NCI-H446 (cell line): ENCODE data around the gene SYT7.

Experiments used
- DNase-seq, 2 experiments: peaks; one replicate each; lab custom pipeline; 2025; lab: John Stamatoyannopoulos, UW

Gene SYT7

DNA sequence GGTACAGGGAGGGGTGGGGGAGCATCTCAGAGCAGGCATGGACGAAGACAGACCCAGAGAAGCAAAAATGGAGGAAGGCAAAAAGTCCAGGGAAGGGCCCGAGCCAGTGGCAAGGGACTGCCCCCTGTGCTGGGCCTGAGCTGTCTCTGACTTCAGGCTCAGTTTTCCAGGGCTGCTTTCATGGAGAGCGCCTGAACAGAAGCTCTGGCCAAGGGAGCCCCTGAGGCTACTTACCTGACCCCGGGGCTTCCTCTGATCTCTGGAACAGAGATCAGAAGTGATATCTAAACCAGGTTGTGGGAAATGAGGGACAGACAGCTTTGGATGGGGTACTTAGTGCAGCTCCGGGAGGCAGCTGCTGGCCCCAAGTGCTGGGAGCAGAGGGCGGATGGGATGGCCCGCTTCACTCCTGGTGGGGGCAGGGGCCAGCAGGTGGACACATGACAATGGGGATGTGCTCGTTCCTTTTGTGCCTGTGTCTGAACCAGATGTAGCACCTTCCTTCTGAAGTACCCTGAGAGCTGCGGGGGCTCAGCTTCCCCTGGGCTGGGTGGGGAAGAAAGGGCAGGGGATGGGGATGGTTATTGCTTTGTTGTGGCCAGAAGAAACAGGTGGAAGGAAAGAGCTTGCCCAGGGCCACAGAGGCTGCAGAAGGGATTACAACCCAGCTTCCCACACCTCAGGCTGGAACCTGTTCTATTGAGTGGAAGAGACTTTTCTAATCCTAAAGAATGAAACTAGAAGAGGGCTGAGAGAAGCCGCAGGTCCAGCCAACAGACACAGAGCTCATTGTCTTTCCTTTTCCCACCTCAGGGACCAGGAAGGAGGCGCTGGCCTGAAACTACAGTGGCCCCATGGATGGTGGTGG lies 66.6 kb downstream of the SYT7 start:
- DNase-seq, result no peak

DNA sequence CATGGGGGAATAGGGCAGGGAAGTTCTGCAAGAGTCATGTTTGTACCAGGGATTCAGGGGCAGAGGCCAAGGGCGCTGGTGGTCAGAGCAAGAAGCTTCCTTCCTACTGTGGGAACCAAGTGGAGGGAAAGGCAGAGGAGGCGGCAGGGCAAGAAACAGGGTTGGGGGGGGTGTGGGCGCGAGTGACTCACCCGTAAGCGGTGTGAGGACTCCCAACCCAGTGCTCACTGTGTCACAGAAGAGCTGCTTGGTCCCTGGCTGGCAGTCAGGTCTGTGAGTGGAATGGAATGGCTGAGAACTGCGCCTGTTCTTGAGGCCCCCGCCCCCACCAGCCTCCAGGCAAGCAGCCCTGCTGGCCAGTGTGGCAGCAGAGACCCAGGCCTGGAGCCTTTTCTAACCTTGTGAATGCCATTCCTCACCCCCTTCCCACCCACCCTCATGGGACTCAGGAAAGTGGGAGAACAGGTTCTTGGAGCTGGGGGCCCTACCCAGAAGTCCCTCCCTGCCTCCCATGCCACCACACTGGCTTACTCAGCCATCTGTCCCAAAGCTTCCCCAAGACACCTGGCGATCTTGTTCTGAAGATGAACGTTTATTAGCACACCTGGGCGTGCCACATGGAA lies 67.6 kb downstream of the SYT7 start:
- no peak for DNase-seq

- DNase-seq, result no peak
Observed at GRCh38 chr11:61512435-61512834, 68.4 kb downstream of the SYT7 start.

- DNase-seq, result no peak
Observed at GRCh38 chr11:61511383-61511782, 69.5 kb downstream of the SYT7 start.

- no peak for DNase-seq
Observed at GRCh38 chr11:61510974-61511373, 69.9 kb downstream of the SYT7 start.

DNA sequence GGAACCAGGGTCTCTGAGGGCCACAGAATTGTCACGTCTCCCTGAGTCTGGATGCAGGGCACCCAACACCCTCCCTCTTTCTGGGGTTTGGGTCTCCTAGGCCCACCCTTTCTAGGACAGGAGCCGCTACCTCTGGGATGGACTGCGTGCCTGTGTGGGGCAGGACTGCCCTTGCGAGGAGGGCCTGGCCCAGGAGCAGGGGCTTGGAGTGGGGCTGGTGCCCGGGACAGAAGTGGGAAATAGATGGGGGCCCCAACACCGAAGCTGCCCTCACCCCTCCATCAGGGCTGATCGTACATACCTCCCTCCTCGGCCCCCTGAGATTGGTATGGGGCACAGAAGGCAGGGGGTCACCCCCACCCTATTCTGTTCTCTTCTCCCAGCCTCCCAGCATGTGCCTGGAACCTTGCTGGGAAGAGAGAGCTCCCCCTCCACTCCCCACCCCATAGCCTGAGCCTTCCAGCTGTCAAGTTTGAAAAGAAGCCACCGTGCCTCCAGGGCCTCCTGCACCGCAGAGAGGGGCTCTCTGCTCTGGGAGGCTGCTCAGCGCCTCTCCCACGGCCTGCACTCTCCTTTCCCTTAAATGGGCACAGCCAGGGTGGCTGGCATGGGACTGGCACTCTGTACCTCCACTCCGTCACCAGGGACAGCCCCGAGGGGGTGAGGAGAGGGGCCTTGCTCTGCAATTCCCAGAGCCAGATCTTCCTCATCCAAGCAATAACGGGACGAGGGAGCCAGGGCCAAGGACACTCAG lies 70.5 kb downstream of the SYT7 start:
- DNase-seq, result no peak

DNA sequence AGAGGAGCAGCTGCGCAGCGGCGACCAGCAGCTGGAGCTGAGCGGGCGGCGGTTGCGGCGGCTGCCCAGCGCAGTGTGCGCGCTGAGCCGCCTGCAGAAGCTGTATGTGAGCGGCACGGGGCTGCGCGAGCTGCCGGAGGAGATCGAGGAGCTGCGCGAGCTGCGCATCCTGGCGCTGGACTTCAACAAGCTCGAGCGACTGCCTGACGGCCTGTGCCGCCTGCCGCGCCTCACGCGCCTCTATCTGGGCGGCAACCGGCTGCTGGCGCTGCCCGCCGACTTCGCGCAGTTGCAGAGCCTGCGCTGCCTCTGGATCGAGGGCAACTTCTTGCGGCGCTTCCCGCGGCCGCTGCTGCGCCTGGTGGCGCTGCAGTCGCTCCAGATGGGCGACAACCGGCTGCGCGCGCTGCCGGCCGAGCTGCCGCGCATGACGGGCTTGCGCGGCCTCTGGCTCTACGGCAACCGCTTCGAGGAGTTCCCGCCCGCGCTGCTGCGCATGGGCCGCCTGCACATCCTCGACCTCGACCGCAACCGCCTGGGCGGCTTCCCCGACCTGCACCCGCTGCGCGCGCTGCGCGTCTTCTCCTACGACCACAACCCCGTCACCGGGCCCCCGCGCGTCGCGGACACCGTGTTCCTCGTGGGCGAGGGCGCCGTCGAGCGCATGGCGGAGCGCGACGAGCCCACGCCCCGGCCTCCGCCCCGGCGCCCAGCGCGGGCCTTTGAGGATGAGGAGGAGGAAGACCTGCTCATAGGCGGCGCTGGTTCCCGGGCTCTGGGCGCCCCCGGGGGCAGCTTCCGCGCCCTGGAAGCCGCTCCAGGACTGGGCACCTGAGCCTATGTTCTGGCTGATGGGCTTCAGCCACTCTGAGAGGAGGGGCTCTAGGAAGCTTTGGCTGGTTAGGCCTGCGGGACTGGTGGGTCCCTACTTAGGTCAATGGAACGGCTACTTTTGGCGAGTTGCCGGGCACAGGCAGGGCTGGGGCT lies 71.5 kb downstream of the SYT7 start:
- DNase-seq, result peak; percentile 27 to 76

DNA sequence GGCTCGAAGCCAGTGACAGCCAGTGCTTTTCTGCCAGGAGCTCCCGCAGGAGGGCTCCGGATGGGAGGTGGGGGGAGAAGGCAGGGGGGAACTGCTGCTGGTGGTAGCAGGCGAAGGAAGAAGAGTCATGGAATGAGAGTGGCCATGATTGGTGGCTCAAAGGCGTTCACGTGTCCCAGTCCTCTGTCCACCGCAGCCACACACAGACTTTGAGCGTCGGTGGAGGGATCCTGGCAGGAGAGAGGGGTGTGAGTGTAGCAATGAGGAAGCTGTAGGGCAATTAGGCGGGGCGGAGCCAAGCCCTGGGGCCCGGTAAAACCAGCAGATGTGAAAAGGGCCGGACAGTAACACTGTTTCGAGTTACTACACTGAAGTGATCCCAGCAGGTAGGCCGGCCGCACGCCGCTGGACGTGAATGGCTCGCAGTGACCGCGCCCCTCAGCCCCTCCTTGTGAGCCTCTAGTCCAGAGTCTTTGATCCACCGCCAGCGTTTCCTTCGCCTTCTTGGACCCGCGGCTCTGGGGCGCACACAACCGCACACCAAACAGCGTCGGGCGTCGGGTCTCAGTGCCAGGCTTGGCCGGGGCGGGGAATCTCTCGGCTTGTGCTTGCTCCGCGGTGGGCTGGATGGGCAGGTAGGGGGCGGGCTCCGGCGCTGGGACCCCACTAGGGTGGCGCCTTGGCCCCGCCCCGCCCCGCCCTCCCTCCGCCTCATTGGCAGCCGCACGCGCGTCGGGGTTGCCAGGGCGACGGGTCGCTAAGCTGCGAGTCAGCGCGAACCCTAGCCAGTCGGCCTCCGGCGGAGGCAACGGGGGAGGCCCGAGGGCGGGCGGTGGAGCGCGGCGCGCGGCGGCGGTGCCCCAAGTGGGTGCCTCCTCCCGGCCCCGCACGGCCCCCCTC lies 72.7 kb downstream of the SYT7 start, which contains the start of gene LRRC10B:
Gene LRRC10B (plus strand): TSS at position 788 of the 900 bp plus-strand sequence. CDS start 250 bp downstream, outside the sequence.
- peak in 1 of 2 experiments; percentile 33 for DNase-seq

GRCh38 chr11:61507012-61507768 lies 73.7 kb downstream of the SYT7 start:
- DNase-seq, result no peak

- peak in 1 of 2 experiments; percentile 40 for DNase-seq
Observed at GRCh38 chr11:61505640-61506155, 75.2 kb downstream of the SYT7 start.

DNA sequence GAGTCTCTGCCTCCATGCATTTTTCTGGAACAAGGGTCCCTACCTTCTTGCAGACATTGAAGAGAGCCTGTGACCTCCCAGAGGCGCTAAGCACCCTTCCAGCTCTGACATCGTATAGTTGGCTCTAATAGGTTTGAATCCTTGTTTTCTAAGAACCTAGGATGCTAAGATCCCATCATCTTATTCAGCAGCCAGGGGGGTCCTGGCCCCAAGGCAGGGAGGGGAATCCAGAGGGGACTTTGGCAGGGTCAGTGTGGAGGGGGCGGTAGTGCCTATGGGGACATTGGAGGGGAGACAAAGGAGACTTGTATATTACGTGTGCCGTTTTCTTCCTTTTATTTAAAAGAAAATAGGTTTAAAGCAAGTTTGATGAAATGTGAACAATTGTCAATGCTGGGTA lies 75.8 kb downstream of the SYT7 start:
- no peak for DNase-seq

DNA sequence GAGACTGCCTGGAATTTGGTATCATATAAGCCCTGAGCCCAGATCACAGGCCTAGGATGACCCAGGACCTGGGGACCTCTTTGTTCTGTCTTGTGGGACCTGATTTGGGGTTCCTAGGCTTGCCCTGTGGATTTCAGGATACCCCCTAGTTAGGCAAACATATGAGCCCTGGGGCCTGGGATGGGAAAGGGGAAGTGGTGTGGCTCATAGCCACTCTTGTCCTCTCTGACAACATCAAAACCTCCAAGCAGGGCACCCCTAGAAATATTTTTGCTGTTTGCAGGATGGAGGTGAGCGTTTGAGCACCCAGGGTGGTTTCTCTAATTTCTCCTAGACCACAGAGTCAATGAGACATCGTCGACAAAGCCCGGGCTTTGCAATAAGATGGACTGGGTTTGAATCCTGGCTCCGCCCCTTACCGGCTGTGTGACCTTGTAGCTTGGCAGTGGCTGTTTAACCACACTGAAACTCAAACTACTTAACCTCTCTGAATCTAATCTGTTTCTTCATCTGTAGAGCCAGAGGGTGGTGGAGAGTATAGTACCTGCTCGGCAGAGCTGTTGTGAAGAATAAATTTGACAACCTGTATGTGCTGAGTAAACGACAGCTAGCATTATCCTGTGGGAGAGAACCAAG lies 77.6 kb downstream of the SYT7 start:
- DNase-seq, result no peak

DNA sequence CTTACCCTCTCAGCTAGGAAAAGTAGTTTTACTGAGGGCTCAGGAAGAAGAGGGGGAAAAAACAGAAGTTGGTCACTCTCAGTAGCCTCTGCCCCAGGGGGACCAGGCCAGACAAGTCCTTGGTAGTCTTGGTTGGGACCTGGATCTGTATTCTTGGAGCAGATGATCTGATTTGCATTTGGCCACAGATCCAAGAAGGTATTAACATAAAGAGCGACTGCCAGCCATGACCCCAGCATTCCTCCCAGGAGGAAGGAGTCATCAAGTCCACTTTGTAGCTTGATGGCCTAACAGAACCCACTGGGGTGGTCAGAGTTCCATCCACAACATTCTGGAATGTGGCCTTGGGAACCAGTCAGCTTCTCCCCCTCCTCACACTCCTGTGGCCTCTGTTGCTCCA lies 78.4 kb downstream of the SYT7 start:
- DNase-seq, result no peak

GRCh38 chr11:61499816-61500491 lies 80.9 kb downstream of the SYT7 start:
- DNase-seq, result no peak

DNA sequence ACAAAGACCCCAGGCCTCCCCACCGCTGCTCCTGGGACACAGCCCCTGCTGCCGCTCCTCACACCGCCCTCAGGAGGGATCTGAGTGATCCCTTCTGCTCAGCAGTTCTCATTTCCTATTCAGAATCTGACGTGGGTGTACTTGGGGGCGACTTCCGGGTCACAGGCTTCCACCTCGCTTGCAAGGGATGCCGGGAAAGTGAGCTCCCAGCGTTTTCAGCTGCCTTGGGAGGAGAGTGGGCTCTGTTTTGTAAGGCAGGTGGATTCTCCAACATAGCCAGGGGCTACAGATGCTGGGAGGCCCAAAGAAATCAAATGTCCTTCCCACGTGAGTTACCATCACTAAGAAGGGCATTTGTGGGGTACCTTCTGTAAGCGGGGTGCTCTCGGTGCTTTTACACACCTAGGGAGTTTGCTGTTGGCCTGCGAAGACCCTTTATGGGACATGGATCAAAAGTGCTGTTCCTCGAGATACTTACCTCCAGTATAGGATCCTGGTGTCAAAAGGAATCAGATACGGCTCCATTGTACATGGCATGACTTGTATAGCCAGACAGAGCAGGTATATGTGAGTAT lies 82.0 kb downstream of the SYT7 start:
- no peak for DNase-seq

DNA sequence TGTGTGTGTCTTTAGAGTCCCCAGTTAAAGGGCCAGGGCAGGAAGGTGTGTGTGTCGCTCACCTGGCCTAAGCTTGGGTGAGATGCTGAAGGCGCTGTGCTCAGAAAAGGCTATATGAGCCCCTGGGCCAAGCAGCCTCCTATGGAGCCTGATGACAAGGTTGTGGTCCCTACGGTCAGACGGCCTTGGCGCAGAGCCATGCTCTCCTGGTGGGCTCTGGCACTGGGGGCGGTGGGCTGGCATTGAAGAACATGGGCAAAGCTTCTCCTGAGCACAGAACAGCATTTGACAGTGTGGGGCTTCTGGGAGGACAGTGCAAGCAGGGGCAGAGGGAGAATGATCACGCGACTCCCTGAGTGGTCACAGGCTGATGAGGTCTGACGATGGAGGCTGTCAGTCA lies 83.0 kb downstream of the SYT7 start:
- DNase-seq, result no peak

GRCh38 chr11:61497473-61497872 lies 83.4 kb downstream of the SYT7 start:
- no peak for DNase-seq
